Vagina (tissue), 2 donors: ENCODE measurements around the gene RNU7-1. TPM values are rescaled to one million over a fixed set of nuclear protein-coding genes. Genes with fewer than 3 reads are reported as not detected.

Experiments
- DNase-seq, 2 donors: peaks; one replicate each; pipeline ENCODE4 v3.0.0-alpha.2; 2017; ENCODE audit errors: extremely low spot score in 2 of 2
- H3K27ac ChIP-seq: fragments of 200-600 bp; sonication (generic); one replicate; pipeline ENCODE4 v1.5.1; 2019
- H3K27me3 ChIP-seq: fragments of 200-600 bp; sonication (generic); one replicate; pipeline ENCODE4 v1.5.1; 2019
- H3K36me3 ChIP-seq, 2 donors: fragments of 200-600 bp; sonication (generic); one replicate each; pipeline ENCODE4 v1.5.1; 2017 to 2019
- H3K4me1 ChIP-seq: fragments of 200-600 bp; sonication (generic); one replicate; pipeline ENCODE4 v1.5.1; 2019
- H3K4me3 ChIP-seq, 2 donors: fragments of 200-600 bp; sonication (generic); 1 replicate in 1 of 2; 2 replicates in 1 of 2; pipeline ENCODE4 v1.5.1; 2016 to 2019
- H3K9me3 ChIP-seq: fragments of 200-600 bp; sonication (generic); one replicate; pipeline ENCODE4 v1.5.1; 2019
- CTCF ChIP-seq, 3 experiments: fragments of 450-650 bp in 2 of 3; fragments of 200-600 bp in 1 of 3; sonication (generic) in 1 of 3; IDR thresholded peaks; one replicate each; pipeline ENCODE4 v1.5.1; 2017 to 2019; ENCODE audit warnings: antibody characterized with exemption in 3 of 3, mild to moderate bottlenecking in 2 of 3, moderate library complexity in 2 of 3
- POLR2A ChIP-seq, 2 donors: fragments of 450-650 bp; IDR thresholded peaks; one replicate each; pipeline ENCODE4 v1.6.1; 2017; ENCODE audit warnings: antibody characterized with exemption in 2 of 2, mild to moderate bottlenecking in 2 of 2, moderate library complexity in 2 of 2
- POLR2AphosphoS5 ChIP-seq, 2 donors: sonication (generic); formaldehyde crosslinking; IDR thresholded peaks; one replicate each; pipeline ENCODE4 v1.9.0; 2017; ENCODE audit warnings: antibody characterized with exemption in 2 of 2, mild to moderate bottlenecking in 2 of 2, low read depth in 1 of 2; ENCODE audit not compliant: insufficient read depth in 1 of 2
- intact Hi-C: fragments of 100-400 bp; cut with DNase I; formaldehyde crosslinking; loops from one replicate; pipeline ENCODE4 v1.15.1; 2023
- total RNA-seq: library from RNA; depleted of rRNA; stranded (reverse); fragments of >200 nt; gene quantifications from one replicate; pipeline ENCODE4 v1.2.3, GENCODE V29; 2016

The RNU7-1 gene
- total RNA-seq, 1 donor from 2014 or later = not detected

- no peaks in the 10 kb centered on the region for H3K27me3 ChIP-seq
- peaks cover 74% of the 10 kb centered on the region for H3K4me1 ChIP-seq
- H3K9me3 ChIP-seq = no peaks in the 10 kb centered on the region
- H3K4me3 ChIP-seq = no peak overlapping the region
- peak overlapping the region; percentile 34 for H3K27ac ChIP-seq
- H3K36me3 ChIP-seq = peaks cover 0 to 25% of the 10 kb centered on the region in 2 donors
- TF ChIP-seq POLR2AphosphoS5 (IDR thresholded peaks at IDR 0.05; ENCODE audit: insufficient read depth in 1 of 2, low read depth in 1 of 2) = peak in 1 of 2 donors; percentile 30
- no peak for TF ChIP-seq CTCF (IDR thresholded peaks at IDR 0.05)
- no peak for DNase-seq
- intact Hi-C loops = no loop called here
These were observed 9.5 kb upstream of the RNU7-1 start for GRCh38 chr12:6934110-6934509.

- intact Hi-C loops = no loop called here
- H3K36me3 ChIP-seq = peaks cover 0 to 25% of the 10 kb centered on the region in 2 donors
- H3K27me3 ChIP-seq = no peaks in the 10 kb centered on the region
- H3K27ac ChIP-seq = peak overlapping the region; percentile 34
- H3K4me3 ChIP-seq = no peak overlapping the region
- no peak for DNase-seq
- H3K4me1 ChIP-seq = peaks cover 67% of the 10 kb centered on the region
- TF ChIP-seq CTCF (IDR thresholded peaks at IDR 0.05) = no peak
- TF ChIP-seq POLR2A (IDR thresholded peaks at IDR 0.05) = no peak
- no peak for TF ChIP-seq POLR2AphosphoS5 (IDR thresholded peaks at IDR 0.05; ENCODE audit: insufficient read depth in 1 of 2, low read depth in 1 of 2)
- no peaks in the 10 kb centered on the region for H3K9me3 ChIP-seq
These were observed 8.0 kb upstream of the RNU7-1 start for GRCh38 chr12:6935371-6936193.

GRCh38 chr12:6936194-6936635 lies 7.4 kb upstream of the RNU7-1 start:
- no peaks in the 10 kb centered on the region for H3K9me3 ChIP-seq
- no peaks in the 10 kb centered on the region for H3K27me3 ChIP-seq
- intact Hi-C loops = no loop called here
- DNase-seq = no peak
- peak overlapping the region; percentile 94 for H3K27ac ChIP-seq
- peaks cover 0 to 25% of the 10 kb centered on the region in 2 donors for H3K36me3 ChIP-seq
- H3K4me1 ChIP-seq = peaks cover 61% of the 10 kb centered on the region
- no peak overlapping the region for H3K4me3 ChIP-seq
- TF ChIP-seq POLR2A (IDR thresholded peaks at IDR 0.05) (no peak), POLR2AphosphoS5 (IDR thresholded peaks at IDR 0.05; ENCODE audit: insufficient read depth in 1 of 2, low read depth in 1 of 2) (no peak), CTCF (IDR thresholded peaks at IDR 0.05) (no peak)

GRCh38 chr12:6936636-6937480 lies 6.8 kb upstream of the RNU7-1 start:
- Histone ChIP-seq H3K9me3 (no peaks in the 10 kb centered on the region), H3K4me3 (peak overlapping the region; percentile 58 to 59), H3K27ac (peak overlapping the region; percentile 94), H3K27me3 (no peaks in the 10 kb centered on the region), H3K4me1 (peaks cover 54% of the 10 kb centered on the region), H3K36me3 (peaks cover 0 to 25% of the 10 kb centered on the region in 2 donors)
- TF ChIP-seq POLR2AphosphoS5 (IDR thresholded peaks at IDR 0.05; ENCODE audit: insufficient read depth in 1 of 2, low read depth in 1 of 2) = no peak
- no peak for DNase-seq
- intact Hi-C loops = no loop called here

GRCh38 chr12:6937481-6938352 lies 5.9 kb upstream of the RNU7-1 start:
- intact Hi-C loops = no loop called here
- peak overlapping the region; percentile 58 to 59 for H3K4me3 ChIP-seq
- peaks cover 49% of the 10 kb centered on the region for H3K4me1 ChIP-seq
- H3K27me3 ChIP-seq = no peaks in the 10 kb centered on the region
- TF ChIP-seq CTCF (IDR thresholded peaks at IDR 0.05) (peak; percentile 84 to 94 (median 91)), POLR2A (IDR thresholded peaks at IDR 0.05) (peak in 1 of 2 donors; percentile 43), POLR2AphosphoS5 (IDR thresholded peaks at IDR 0.05; ENCODE audit: insufficient read depth in 1 of 2, low read depth in 1 of 2) (peak; percentile 97 to 98)
- no peaks in the 10 kb centered on the region for H3K9me3 ChIP-seq
- H3K36me3 ChIP-seq = peaks cover 0 to 25% of the 10 kb centered on the region in 2 donors
- H3K27ac ChIP-seq = peak overlapping the region; percentile 94
- peak in 1 of 2 donors; percentile 94 for DNase-seq
